ENCODE results near the gene MKNK2. TPM values are rescaled to one million over a fixed set of nuclear protein-coding genes. Genes with fewer than 3 reads are reported as not detected.

The MKNK2 gene
- total and polyA plus RNA-seq, 2 of the 13 experiments (the other 11 are each of a cell fraction or from before 2014, with no cell fraction given): 44.9 to 112 TPM

DNA sequence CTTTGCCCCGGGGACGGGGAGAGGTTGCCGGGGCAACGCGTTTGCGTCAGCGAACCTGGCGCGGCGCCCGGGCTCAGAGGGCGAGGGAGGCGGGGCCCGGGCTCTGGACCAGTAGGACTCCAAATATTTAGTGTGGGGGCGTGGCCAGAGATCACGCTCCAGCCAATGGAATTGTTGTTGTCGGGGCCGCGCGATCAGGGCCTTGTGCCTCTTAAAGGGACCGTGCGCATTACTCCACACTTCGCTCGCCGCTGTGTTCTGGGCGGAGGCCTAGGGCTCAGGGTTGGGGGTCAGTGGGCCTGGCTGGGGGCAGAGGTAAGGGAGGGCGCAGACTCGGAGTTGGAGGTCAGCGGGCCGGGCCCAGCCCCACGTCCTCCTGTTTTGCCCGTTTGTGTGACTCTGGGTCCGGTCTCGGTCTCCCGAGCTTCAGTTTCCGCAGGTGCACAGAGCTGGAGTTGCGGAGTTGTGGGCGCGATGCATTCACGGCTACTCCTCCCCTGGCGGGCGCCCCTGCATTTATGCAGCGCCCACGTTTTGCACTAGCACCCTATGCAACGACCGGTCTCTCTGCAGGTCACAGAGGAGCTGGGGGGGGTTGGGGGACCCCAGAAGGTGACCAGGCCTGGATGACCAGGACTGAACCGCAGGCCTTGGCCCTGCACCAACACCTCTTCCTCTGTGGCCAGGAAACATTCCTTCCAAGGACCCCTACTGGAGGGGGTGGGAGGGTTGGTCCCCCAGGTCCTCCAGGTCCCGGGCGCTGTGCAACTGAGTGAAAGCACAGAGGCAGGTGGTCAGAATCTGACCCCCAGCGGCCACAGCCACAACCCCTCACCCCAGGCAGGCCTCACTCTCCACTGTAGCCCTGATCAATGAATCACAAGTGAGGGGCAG lies 10.7 kb upstream of the MKNK2 start (continued):
- TF ChIP-seq, protein P1, sequence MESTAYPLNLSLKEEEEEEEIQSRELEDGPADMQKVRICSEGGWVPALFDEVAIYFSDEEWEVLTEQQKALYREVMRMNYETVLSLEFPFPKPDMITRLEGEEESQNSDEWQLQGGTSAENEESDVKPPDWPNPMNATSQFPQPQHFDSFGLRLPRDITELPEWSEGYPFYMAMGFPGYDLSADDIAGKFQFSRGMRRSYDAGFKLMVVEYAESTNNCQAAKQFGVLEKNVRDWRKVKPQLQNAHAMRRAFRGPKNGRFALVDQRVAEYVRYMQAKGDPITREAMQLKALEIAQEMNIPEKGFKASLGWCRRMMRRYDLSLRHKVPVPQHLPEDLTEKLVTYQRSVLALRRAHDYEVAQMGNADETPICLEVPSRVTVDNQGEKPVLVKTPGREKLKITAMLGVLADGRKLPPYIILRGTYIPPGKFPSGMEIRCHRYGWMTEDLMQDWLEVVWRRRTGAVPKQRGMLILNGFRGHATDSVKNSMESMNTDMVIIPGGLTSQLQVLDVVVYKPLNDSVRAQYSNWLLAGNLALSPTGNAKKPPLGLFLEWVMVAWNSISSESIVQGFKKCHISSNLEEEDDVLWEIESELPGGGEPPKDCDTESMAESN (CRISPR knock-in tag; conservative IDR thresholded peaks at IDR 0.05): no peak; the same call in none of the 2 replicates
- TF ChIP-seq ZNF552 (CRISPR knock-in tag; IDR thresholded peaks at IDR 0.05; ENCODE audit: borderline replicate concordance) (no peak), ZNF17 (CRISPR knock-in tag; IDR thresholded peaks at IDR 0.05) (no peak), ZFP36L2 (CRISPR knock-in tag; IDR thresholded peaks at IDR 0.05) (0 out of 2 replicates have a peak, but pooled peaks have one; percentile 15), MBNL3 (CRISPR knock-in tag; conservative IDR thresholded peaks at IDR 0.05) (no peak), ZNF605 (CRISPR knock-in tag; IDR thresholded peaks at IDR 0.05) (no peak; the same call in 1 of the 2 replicates), MBD4 (IDR thresholded peaks at IDR 0.05; ENCODE audit: borderline replicate concordance, low read length) (no peak), NR2C2 (CRISPR knock-in tag; IDR thresholded peaks at IDR 0.05; ENCODE audit: borderline replicate concordance) (peak; percentile 76; the same call in 1 of the 2 replicates), ZSCAN21 (CRISPR knock-in tag; IDR thresholded peaks at IDR 0.05; ENCODE audit: borderline replicate concordance) (no peak), CBX5 (CRISPR knock-in tag; IDR thresholded peaks at IDR 0.05; ENCODE audit: borderline replicate concordance) (0 out of 2 replicates have a peak, but pooled peaks have one; percentile 39), NFE2L1 (CRISPR knock-in tag; IDR thresholded peaks at IDR 0.05; ENCODE audit: borderline replicate concordance) (no peak), SP4 (CRISPR knock-in tag; IDR thresholded peaks at IDR 0.05) (peak; percentile 85), MAZ (IDR thresholded peaks at IDR 0.05; ENCODE audit: borderline replicate concordance, low read depth, low read length) (peak; percentile 41; the same call in 1 of the 2 replicates), MAZ (CRISPR knock-in tag; IDR thresholded peaks at IDR 0.05; ENCODE audit: low read depth) (no peak), ZFY (CRISPR knock-in tag; IDR thresholded peaks at IDR 0.05) (peak; percentile 90), KLF11 (CRISPR knock-in tag; IDR thresholded peaks at IDR 0.05) (no peak; the same call in 1 of the 2 replicates), ZNF670 (CRISPR knock-in tag; IDR thresholded peaks at IDR 0.05; ENCODE audit: borderline replicate concordance) (peak; percentile 43; the same call in 1 of the 2 replicates)
- TF ChIP-seq, protein P2, sequence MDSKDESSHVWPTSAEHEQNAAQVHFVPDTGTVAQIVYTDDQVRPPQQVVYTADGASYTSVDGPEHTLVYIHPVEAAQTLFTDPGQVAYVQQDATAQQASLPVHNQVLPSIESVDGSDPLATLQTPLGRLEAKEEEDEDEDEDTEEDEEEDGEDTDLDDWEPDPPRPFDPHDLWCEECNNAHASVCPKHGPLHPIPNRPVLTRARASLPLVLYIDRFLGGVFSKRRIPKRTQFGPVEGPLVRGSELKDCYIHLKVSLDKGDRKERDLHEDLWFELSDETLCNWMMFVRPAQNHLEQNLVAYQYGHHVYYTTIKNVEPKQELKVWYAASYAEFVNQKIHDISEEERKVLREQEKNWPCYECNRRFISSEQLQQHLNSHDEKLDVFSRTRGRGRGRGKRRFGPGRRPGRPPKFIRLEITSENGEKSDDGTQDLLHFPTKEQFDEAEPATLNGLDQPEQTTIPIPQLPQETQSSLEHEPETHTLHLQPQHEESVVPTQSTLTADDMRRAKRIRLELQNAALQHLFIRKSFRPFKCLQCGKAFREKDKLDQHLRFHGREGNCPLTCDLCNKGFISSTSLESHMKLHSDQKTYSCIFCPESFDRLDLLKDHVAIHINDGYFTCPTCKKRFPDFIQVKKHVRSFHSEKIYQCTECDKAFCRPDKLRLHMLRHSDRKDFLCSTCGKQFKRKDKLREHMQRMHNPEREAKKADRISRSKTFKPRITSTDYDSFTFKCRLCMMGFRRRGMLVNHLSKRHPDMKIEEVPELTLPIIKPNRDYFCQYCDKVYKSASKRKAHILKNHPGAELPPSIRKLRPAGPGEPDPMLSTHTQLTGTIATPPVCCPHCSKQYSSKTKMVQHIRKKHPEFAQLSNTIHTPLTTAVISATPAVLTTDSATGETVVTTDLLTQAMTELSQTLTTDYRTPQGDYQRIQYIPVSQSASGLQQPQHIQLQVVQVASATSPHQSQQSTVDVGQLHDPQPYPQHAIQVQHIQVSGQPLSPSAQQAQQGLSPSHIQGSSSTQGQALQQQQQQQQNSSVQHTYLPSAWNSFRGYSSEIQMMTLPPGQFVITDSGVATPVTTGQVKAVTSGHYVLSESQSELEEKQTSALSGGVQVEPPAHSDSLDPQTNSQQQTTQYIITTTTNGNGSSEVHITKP (CRISPR knock-in tag; IDR thresholded peaks at IDR 0.05; ENCODE audit: low read depth): no peak

Measured in HepG2 (cell line).